Endodermal cell (in vitro differentiated cells): ENCODE data around the gene TGM4. TPM values are rescaled to one million over a fixed set of nuclear protein-coding genes. Genes with fewer than 3 reads are reported as not detected.
A peak's percentile ranks its signal among the peaks of the same experiment; 100 is the strongest.

Source experiments
- DNase-seq: peaks from one replicate; pipeline ENCODE4 v3.0.0-alpha.2; 2017
- H3K27ac ChIP-seq: 2 replicates; pipeline ENCODE4 v1.5.1; 2013; ENCODE audit warnings: mild to moderate bottlenecking, low read depth, low read length, moderate library complexity
- H3K27me3 ChIP-seq: 2 replicates; pipeline ENCODE4 v1.6.1; 2013; ENCODE audit warnings: mild to moderate bottlenecking, low read length, moderate library complexity; ENCODE audit not compliant: insufficient read depth, control insufficient read depth, poor library complexity, severe bottlenecking
- H3K36me3 ChIP-seq: 2 replicates; pipeline ENCODE4 v1.7.0; 2013; ENCODE audit warnings: mild to moderate bottlenecking, low read length, moderate library complexity; ENCODE audit not compliant: control insufficient read depth, insufficient read depth
- H3K4me1 ChIP-seq: one replicate; pipeline ENCODE4 v1.7.0; 2013; ENCODE audit warnings: low read length; ENCODE audit not compliant: control insufficient read depth, insufficient read depth
- H3K4me3 ChIP-seq: 2 replicates; pipeline ENCODE4 v1.5.1; 2013; ENCODE audit warnings: mild to moderate bottlenecking, low read length, moderate library complexity
- H3K9ac ChIP-seq: 2 replicates; pipeline ENCODE4 v1.6.1; 2013; ENCODE audit warnings: mild to moderate bottlenecking, low read length, moderate library complexity; ENCODE audit not compliant: poor library complexity, severe bottlenecking; ENCODE audit errors: extremely low read depth
- H3K9me3 ChIP-seq: 2 replicates; pipeline ENCODE4 v1.6.1; 2013; ENCODE audit warnings: mild to moderate bottlenecking, low read length, moderate library complexity; ENCODE audit not compliant: control insufficient read depth
- H3K27ac Mint-ChIP-seq: 2 replicates; pipeline ENCODE4 v1.8.0; 2020; ENCODE audit warnings: mixed read lengths
- H3K27me3 Mint-ChIP-seq: 2 replicates; pipeline ENCODE4 v1.8.0; 2021; ENCODE audit warnings: mild to moderate bottlenecking, mixed read lengths; ENCODE audit not compliant: insufficient read depth
- H3K36me3 Mint-ChIP-seq: 2 replicates; pipeline ENCODE4 v1.8.0; 2020; ENCODE audit warnings: low read depth, mixed read lengths
- H3K4me1 Mint-ChIP-seq: 2 replicates; pipeline ENCODE4 v1.8.0; 2020; ENCODE audit warnings: mixed read lengths
- H3K4me3 Mint-ChIP-seq: 2 replicates; pipeline ENCODE4 v1.8.0; 2020; ENCODE audit warnings: mild to moderate bottlenecking, moderate library complexity, mixed read lengths
- H3K9me3 Mint-ChIP-seq: 2 replicates; pipeline ENCODE4 v1.8.0; 2020; ENCODE audit warnings: mild to moderate bottlenecking, mixed read lengths
- WGBS, 2 experiments: methylation state at CpG; one replicate each; pipeline versions ENCODE4 v1.1.5 to v1.1.7; 2013; ENCODE audit warnings: missing lambda C conversion rate in 2 of 2, mixed read lengths in 1 of 2; ENCODE audit not compliant: insufficient coverage in 1 of 2, insufficient read length in 1 of 2; 5-methylcytosine and 5-hydroxymethylcytosine counted together
- total RNA-seq, 2 donors: library from RNA; stranded (reverse); fragmentation: NEBNext Ultra II Directional in 1 of 2; extraction: Animal tissue kit (Norgen Biotek cat#: 25700) in 1 of 2; gene quantifications; 2 replicates in 1 of 2; 3 replicates in 1 of 2; pipeline ENCODE4 v1.2.1, GENCODE V29; 2021
- TF ChIP-seq, protein P1 (sequence below): fragments of 200-600 bp; sonication (generic); conservative IDR thresholded peaks from 2 replicates; pipeline ENCODE4 v1.5.0; 2021; ENCODE audit warnings: antibody characterized with exemption, mild to moderate bottlenecking

Gene TGM4
- total RNA-seq, 2 donors from 2014 or later: not detected

GRCh38 chr3:44924457-44925084 lies 50.2 kb downstream of the TGM4 start:
- Mint-ChIP-seq H3K27ac (no peak overlapping the region), H3K27me3 (no peaks in the 10 kb centered on the region), H3K4me3 (no peak overlapping the region), H3K9me3 (no peaks in the 10 kb centered on the region), H3K4me1 (no peaks in the 10 kb centered on the region), H3K36me3 (peaks cover 37% of the 10 kb centered on the region)
- H3K4me3 ChIP-seq: no peak overlapping the region
- no peak for DNase-seq
- H3K36me3 ChIP-seq: peaks cover 32% of the 10 kb centered on the region
- H3K9me3 ChIP-seq: no peaks in the 10 kb centered on the region
- H3K9ac ChIP-seq: no peak overlapping the region
- no peaks in the 10 kb centered on the region for H3K27me3 ChIP-seq
- no peaks in the 10 kb centered on the region for H3K4me1 ChIP-seq
- 98% methylated on average over 5 of the region's 5 CpGs for WGBS, 2 experiments
- TF ChIP-seq, protein P1, sequence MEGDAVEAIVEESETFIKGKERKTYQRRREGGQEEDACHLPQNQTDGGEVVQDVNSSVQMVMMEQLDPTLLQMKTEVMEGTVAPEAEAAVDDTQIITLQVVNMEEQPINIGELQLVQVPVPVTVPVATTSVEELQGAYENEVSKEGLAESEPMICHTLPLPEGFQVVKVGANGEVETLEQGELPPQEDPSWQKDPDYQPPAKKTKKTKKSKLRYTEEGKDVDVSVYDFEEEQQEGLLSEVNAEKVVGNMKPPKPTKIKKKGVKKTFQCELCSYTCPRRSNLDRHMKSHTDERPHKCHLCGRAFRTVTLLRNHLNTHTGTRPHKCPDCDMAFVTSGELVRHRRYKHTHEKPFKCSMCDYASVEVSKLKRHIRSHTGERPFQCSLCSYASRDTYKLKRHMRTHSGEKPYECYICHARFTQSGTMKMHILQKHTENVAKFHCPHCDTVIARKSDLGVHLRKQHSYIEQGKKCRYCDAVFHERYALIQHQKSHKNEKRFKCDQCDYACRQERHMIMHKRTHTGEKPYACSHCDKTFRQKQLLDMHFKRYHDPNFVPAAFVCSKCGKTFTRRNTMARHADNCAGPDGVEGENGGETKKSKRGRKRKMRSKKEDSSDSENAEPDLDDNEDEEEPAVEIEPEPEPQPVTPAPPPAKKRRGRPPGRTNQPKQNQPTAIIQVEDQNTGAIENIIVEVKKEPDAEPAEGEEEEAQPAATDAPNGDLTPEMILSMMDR: no peak
- no peak overlapping the region for H3K27ac ChIP-seq

GRCh38 chr3:44926172-44926571 lies 51.8 kb downstream of the TGM4 start:
- Mint-ChIP-seq H3K4me1 (no peaks in the 10 kb centered on the region), H3K27ac (no peak overlapping the region), H3K36me3 (peaks cover 40% of the 10 kb centered on the region), H3K27me3 (no peaks in the 10 kb centered on the region), H3K9me3 (no peaks in the 10 kb centered on the region), H3K4me3 (no peak overlapping the region)
- Histone ChIP-seq H3K27me3 (no peaks in the 10 kb centered on the region), H3K9me3 (no peaks in the 10 kb centered on the region), H3K4me1 (no peaks in the 10 kb centered on the region), H3K27ac (no peak overlapping the region), H3K9ac (no peak overlapping the region), H3K4me3 (no peak overlapping the region), H3K36me3 (peaks cover 47% of the 10 kb centered on the region)
- 96 to 99% methylated on average over 8 to 10 of the region's 10 CpGs for WGBS, 2 experiments
- TF ChIP-seq, protein P1: peak; percentile 52
- peak; percentile 58 for DNase-seq

DNA sequence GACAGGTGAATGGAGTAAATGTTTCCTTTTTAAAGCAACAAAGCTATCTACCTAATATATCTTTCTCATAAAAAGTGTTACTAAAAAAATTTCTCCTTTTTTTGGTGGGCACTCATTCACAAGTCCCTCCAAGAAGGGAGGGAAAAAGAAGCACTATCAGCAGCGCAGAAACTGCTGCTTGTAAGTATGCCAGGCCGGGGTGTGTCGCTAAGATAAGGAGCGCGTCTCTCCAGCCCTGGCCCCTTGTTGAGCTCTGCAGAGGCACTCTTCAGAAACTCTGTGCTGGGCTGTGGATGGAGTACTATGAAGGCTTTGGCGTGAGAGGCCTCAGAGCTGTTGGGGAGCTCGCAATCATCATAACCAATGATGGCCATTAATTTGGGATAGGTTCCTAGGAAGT lies 52.5 kb downstream of the TGM4 start:
- no peak overlapping the region for H3K27ac Mint-ChIP-seq
- Histone ChIP-seq H3K36me3 (peaks cover 47% of the 10 kb centered on the region), H3K9me3 (no peaks in the 10 kb centered on the region), H3K27ac (no peak overlapping the region), H3K9ac (no peak overlapping the region), H3K4me3 (no peak overlapping the region), H3K27me3 (no peaks in the 10 kb centered on the region), H3K4me1 (peaks cover 3% of the 10 kb centered on the region)
- H3K36me3 Mint-ChIP-seq: peaks cover 48% of the 10 kb centered on the region
- no peak overlapping the region for H3K4me3 Mint-ChIP-seq
- TF ChIP-seq, protein P1: no peak
- H3K27me3 Mint-ChIP-seq: no peaks in the 10 kb centered on the region
- H3K9me3 Mint-ChIP-seq: no peaks in the 10 kb centered on the region
- peaks cover 5% of the 10 kb centered on the region for H3K4me1 Mint-ChIP-seq
- no peak for DNase-seq
- 98 to 100% methylated on average over 4 to 7 of the region's 7 CpGs for WGBS, 2 experiments
